NCI-H1930 (cell line): ENCODE measurements around the gene ZNF454.

Source experiments
- DNase-seq, 2 experiments: peaks; one replicate each; lab custom pipeline; 2025; lab: John Stamatoyannopoulos, UW

The ZNF454 gene

DNA sequence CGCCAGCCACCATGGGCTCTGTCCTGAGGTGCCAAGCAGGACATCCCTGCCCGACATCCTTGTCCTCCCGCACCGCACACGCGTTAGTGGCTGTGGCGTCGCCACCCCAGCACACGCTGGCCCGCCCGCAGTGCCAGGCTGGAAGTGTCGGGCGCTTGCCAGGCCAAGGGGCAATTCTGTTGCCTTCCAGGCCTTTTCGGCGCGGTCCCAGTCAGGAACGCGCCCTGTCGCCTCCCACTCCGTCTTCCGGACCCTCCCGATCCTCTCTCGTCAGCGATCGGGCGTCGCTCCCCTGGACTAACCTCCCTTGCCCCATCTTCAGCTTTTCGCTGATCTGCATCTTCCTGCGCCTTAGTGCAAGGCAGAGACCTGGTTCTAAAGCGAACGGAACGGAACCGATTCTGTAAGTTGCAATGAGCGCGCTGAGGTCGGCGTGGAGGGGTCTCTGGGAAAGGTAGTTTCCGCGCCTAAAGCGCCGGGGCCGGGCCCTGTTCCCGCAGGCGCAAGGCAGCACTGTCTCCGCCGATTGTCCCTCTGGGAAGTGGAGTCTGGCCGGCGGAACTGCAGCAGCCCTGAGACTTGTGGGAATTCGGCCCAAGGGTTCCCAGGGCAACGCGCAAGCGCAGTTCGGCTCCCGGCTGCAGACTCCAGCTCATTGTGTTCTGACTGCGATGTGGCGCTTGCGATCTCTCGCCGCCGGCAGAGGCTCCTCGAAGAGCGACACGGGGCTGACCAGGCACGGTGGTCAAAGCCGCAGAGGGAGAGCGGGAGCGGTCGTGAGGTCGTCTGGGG, at the start of gene ZNF454:
ZNF454 (plus strand) TSS at position 630 of the 792 bp plus-strand sequence. CDS start 1,594 bp downstream, outside the sequence.
- DNase-seq = peak; percentile 72 to 87

DNA sequence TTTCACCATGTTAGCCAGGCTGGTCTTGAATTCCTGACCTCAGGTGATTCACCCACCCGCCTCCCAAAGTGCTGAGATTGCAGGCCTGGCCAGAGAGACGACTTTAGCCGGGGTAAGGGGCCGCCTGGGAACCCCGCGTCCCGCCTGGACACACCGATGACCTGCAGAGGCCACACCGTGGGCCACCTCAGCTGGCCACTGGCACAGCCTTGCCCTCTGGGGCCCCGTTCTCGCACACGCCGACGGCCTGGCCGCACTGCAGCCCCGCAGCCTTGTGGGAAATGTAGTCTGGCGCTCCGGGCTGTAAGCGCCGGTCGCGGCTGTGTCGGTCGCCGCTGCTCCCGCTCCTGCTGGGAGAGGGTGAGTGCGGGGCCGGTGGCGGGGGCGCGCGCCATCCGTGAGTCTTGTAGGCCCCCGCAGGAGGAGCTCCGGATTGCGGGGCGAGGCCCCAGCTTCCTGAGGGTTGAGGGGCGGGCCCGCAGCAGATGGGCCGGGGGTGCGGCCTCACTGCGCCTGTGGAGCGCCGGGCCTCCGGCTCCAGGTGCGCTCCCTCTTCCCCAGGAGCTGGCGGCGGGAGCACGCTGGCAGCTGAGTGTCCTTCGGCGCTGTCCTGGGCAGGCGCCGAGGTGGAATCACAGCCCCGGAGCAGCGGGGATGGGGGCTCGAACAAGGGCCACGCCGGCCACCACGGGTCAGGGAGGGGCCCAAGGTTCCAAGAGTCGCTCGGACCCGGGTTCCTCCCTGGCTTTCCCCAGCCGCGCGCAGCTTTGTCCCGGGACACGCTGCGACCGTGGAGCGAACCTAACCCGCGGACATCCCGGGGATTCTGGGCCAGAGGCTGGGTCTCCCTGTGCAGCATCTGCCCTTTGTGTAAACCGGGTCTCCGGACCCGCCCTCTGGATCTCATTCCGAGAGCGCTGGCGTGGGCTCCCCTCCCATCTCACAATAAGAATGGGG, 45.1 kb upstream of the ZNF454 start, which contains the start of gene ZFP2:
ZFP2 (plus strand) TSS at position 299 of the 957 bp plus-strand sequence. CDS start 35,401 bp downstream, outside the sequence.
- DNase-seq = peak; percentile 11 to 47

DNA sequence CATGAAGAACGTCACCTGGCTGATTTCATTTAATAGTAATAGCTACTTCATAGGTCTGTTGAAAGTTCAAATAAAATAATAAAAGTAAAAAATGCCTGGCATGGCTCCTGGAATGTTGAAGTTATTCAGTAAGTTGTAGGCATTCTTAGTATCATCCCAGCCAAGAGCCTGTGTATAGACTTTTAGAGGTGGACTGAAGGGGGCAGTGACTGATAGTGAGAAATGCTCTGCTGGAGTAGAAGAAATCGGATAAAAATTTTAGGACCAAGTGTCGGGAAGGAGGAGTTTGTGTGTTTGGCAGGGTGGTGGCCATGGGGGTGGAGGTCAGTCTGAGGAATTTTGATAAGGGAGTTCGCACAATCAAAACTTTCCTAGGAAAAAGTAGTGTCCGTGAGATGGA, 41.7 kb upstream of the ZNF454 start:
- no peak for DNase-seq

DNA sequence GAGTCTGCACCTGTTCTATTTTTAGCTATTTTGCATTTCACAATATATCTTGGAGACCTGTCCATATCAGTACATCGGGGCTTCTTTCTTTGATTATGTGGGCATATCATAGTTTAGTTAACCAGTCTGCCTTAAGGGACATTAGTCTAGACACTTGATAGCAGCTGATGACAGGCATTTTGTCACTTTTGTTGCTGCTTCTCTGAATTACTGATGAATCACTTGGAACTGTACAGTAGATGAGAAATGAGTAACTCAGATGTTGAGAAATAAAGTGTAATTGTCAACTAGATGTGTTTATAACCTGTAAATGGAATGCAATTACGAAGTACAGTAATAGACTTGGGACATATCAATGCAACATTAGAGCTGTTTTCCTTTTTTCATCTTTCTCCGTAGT, 38.1 kb upstream of the ZNF454 start:
- no peak for DNase-seq

- no peak for DNase-seq
These were observed 8.9 kb upstream of the ZNF454 start for GRCh38 chr5:178931846-178932760.

DNA sequence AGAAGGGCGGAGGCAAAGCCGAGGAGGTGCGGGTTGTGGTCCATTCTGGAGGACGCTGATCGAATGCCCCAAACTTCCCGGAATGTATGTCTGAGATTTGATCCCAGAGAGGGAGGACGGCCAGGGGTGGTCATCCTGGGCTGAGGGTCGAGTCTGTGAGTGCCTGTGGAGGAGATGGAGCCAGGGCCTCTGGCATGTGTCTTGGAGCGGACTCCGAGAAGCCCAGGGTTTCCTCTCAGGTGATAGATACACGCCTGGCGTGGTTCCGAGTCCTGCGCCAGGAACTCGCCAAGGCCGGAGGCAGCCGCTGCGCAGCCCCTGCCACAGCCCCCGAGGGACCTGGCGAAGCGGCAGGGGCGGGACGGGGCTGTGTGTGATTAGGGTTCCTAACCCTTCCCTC, 363 bp downstream of the ZNF454 start:
- DNase-seq = no peak

DNA sequence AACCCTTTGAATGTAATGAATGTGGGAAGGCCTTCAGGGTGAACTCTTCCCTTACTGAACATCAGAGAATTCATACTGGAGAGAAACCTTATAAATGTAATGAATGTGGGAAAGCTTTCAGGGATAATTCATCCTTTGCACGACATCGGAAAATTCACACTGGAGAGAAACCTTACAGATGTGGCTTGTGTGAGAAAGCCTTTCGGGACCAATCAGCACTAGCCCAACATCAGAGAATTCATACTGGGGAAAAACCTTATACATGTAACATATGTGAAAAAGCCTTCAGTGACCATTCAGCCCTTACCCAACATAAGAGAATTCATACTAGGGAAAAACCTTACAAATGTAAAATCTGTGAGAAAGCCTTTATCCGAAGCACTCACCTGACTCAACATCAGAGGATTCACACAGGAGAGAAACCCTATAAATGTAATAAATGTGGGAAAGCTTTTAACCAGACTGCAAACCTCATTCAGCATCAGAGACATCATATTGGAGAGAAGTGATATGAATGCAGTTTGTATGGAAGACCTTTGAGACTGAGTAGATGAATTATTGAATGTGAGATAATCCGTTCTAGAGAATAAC, 24.6 kb downstream of the ZNF454 start:
- DNase-seq = no peak

DNA sequence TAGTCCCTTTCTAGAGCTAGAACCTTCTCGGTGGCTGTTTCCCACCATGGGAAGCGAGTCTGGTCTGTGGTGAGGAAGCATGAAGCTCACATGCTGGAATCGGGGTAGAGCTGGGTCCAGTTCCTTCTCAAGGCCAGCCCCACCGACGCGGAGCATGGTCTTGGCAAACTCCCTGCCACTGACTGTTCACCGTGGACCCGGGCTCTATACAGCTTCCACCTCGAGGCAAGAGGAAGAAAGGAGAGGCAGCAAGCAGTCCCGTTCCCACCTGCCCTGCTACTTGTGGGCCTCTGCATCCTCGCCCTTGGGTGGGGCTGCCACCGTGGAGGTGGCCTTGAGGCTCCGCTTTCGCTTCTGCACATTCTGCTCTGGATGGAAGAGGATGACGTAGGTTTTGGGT, 40.4 kb downstream of the ZNF454 start:
- DNase-seq = no peak

GRCh38 chr5:178982941-178983340, 41.9 kb downstream of the ZNF454 start:
- no peak for DNase-seq

GRCh38 chr5:178983728-178984127, 42.7 kb downstream of the ZNF454 start:
- DNase-seq = no peak

GRCh38 chr5:178984145-178985072, 43.4 kb downstream of the ZNF454 start:
- DNase-seq = no peak

GRCh38 chr5:178986326-178986960, 45.4 kb downstream of the ZNF454 start:
- no peak for DNase-seq

DNA sequence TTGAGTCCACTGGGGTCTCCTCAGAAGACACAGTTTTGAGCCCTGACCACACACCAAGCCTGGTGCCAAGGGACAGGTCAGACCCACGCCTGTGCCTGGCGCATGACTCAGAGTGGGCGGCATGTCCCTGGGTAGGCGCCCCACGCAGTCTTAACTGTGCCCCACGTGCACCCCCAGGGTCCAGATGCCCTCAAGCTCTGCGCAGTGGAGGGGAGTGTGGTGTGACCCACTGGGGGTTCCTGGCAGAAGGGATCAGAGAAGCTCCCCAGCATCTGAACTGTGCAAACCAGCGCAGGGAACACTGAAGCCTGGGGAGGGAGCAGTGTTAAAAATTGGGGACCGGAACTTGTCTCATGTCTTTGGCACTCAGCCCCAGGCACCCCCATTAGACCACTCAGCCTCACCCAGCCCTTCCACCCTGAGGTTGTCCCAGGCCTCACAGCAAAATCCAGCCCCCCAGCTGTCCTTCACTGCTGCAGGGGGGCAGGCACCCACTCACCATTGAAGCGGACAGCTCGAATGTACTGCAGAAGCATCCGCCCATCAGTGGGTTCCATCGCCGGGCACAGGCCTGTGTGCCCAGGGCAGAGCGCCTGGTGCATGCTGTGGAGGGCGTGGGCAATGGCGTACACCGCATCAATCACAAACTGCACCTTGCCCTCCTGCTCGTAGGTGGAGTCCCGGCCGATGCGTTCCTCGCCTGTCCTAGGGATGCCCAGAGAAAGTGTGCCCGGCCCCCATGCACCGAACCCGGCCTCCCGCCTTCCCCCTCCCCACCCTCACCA, 47.6 kb downstream of the ZNF454 start:
- no peak for DNase-seq

GRCh38 chr5:178989311-178989710, 48.3 kb downstream of the ZNF454 start:
- DNase-seq = no peak

GRCh38 chr5:178990491-178990890, 49.5 kb downstream of the ZNF454 start:
- no peak for DNase-seq

DNA sequence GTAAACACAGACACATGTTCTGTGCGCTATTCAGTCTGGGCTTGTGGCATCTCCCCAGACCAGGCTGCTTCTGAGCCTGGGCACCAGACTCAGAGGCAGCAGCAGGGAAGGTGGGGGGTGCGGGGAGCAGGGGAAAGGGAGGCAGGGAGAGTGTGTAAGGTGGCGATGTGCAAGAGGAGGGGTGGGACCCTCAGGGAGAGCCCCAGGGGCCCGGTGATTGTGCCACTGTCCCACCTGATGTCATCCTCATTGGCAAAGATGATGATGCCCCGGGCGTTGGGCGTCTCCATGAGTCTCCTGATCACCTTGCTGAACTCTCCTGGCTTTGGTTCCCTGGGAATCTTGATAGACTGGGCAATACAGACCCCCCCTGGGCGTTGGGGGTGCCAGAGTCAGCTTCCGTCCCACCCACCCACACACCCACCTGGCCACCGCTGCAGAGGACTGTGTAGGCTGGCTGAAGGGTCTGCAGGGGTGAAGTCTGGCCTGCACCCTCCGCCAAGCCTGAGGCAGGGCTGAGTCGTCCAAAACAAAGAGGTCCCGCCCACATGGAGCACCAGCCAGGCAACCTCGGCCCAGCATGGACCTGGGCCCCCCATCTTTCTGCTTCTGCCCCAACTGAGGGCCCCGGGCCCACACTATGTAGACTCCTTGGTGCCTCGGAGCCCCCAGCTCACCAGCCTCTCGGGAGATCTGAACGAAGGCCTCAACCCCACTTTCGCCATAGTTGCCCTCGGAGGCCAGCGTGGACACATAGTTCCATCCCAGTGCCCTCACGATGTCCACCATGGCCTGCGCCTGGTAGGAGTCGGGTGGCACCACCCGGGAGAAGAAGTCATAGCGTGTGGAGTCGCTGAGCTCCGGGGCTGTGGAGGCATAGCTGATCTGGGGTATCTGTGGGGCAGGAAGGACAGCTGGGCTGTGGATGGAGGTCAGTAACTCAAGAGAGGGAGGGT, 50.5 kb downstream of the ZNF454 start:
- no peak for DNase-seq

- no peak for DNase-seq
These were observed 51.4 kb downstream of the ZNF454 start for GRCh38 chr5:178992291-178992895.
